GM19238 (cell line): ENCODE measurements around the gene MRPL22.
"Not testable (repeated sequence)": the region's sequence is repeated elsewhere in the genome, so short reads cannot be mapped to it uniquely, and the experiment has no call there.

ENCODE experiments used
- DNase-seq: peaks from one replicate; pipeline ENCODE4 v3.0.0; 2011; ENCODE audit warnings: low spot score; ENCODE audit not compliant: insufficient read length

MRPL22 gene

DNA sequence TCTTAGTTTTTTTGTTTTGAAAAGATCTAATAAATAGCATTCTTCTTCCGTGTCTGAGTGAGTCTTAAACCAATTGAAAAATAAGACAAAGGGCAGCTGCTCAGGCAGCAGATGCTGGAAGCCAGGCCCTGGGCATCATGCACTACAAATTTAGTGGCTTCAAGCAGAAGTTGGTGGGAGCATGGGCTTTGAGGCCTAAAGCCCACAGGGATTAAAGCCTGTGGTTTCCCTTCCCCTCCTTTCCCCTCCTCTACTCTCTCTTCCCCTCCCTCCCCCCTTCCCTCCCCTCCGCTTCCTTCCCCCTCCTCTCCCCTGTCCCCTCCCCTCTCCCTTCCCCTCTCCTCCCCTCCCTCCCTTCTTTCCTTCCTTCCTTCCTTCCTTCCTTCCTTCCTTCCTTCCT is 52.6 kb downstream of the MRPL22 start:
- DNase-seq = no peak

DNA sequence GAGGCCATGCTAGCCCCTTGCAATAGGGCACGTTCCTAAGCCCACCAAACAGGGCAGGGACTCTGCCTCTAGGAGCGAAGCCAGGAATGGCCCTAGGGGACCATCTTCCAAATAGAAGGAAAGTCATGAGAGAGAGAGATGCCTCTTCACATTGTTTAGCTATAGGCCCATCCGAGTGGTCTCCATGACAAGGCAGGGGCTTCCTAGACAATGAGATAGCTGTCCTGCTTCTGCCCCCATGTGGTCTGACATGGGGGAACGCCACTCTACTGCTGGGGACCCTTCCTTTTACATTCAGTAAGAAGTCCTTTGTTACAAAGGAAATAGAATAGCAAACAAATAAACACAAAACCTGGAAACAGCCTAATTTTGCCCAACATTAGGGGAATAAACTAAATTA is 54.8 kb downstream of the MRPL22 start:
- DNase-seq = no peak

DNA sequence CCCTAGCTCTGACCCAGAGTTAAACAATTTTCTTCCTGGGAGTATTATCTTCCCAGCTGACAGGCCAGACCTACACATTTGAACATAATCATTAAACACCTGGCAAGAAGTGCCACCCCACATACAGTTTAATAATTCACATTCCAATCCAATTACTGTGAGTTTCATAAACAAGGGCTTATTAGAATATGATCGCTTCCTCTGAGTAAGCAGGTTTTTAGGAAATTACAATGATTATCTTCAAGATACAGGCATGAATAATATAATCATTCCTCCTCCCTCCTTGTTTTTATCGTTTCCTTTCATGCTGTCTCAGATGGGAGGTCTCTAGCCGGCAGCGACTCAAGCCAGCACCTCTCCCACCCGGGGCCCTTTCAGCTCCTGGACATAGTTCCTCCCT is 56.9 kb downstream of the MRPL22 start:
- DNase-seq = no peak

GRCh38 chr5:154999865-155000264 is 59.0 kb downstream of the MRPL22 start:
- no peak for DNase-seq

DNA sequence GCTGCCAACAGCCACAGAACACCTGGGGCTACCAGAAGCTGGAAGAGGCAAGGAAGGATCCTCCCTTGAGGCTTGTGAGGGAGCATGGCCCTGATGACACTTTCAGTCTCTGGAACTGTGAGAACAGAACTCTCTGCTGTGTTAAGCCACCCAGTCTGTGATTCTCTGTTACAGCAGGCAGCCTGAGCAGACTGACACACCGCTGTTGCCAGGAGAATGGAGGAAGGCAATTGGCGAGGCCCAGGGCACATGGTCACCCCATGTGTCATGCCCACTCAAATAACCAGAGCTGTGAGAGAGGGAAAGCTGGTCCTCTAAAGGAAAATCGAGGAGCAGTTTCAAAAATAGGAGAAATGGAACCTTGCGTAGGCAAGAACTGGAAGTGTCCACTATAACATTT is 60.6 kb downstream of the MRPL22 start:
- DNase-seq = no peak

GRCh38 chr5:155002722-155003121 is 61.8 kb downstream of the MRPL22 start:
- not testable (repeated sequence) for DNase-seq

- no peak for DNase-seq
Observed at GRCh38 chr5:155004138-155004744, 63.4 kb downstream of the MRPL22 start.

GRCh38 chr5:155006265-155006664 is 65.4 kb downstream of the MRPL22 start:
- not testable (repeated sequence) for DNase-seq

DNA sequence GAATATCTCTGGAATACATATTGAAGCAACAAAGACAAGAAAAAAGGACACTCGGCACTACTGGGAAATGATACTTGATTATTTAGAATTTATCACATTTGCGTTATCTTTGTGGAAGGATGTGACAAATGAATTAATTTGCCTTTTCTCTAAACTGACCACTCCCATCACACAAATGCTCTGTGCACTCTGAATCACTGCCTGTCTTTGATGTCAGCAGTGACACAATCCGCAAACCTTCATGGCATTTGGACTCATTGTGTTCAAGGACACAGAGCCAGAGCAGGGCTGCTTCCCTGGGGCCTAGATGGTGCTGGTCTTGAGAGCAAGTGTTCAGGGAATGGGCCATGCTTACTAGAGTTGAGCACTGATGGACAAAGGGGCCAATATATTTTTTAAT is 67.8 kb downstream of the MRPL22 start:
- no peak for DNase-seq

GRCh38 chr5:155010881-155011280 is 70.0 kb downstream of the MRPL22 start:
- DNase-seq = no peak

GRCh38 chr5:155013526-155013925 is 72.7 kb downstream of the MRPL22 start, which contains the start of gene KIF4B:
KIF4B (plus strand) TSS chr5:155013755; CDS start chr5:155013860, 105 bp downstream.
- DNase-seq = no peak

- no peak for DNase-seq
Observed at GRCh38 chr5:155015239-155015638, 74.4 kb downstream of the MRPL22 start.

GRCh38 chr5:155017610-155018009 is 76.7 kb downstream of the MRPL22 start:
- peak; percentile 16 for DNase-seq
